Testis (tissue), 2 donors: ENCODE measurements around the gene ITPKB.

Experiments
- POLR2A ChIP-seq: fragments of 450-650 bp; IDR thresholded peaks from one replicate; pipeline ENCODE4 v1.6.1; 2017; ENCODE audit warnings: antibody characterized with exemption, mild to moderate bottlenecking, moderate library complexity
- TF ChIP-seq, protein P1 (sequence below), 3 experiments: fragments of 450-650 bp in 2 of 3; fragments of 200-600 bp in 1 of 3; sonication (generic) in 1 of 3; IDR thresholded peaks; one replicate each; pipeline ENCODE4 v1.5.1; 2016 to 2019; ENCODE audit warnings: antibody characterized with exemption in 3 of 3, mild to moderate bottlenecking in 2 of 3, moderate library complexity in 1 of 3

DNA sequence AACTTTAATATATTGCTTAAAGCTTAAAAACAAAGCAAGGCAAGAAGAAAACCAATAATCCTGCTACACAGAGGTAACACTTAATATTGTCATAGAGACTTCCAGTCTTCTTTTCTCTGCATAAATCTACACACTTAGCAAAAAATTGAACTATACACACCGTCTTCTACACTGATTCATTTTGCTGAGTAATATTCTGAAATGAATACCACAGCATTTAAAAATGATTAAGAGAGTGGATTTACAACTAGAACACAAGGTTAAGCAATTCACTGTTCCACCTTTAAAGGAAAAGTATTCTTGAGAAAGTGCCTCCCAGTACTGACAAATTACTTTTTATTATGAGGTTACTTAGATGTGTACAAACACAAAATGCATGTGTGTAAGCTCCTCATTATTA is 22.2 kb upstream of the ITPKB start:
- TF ChIP-seq, protein P1, sequence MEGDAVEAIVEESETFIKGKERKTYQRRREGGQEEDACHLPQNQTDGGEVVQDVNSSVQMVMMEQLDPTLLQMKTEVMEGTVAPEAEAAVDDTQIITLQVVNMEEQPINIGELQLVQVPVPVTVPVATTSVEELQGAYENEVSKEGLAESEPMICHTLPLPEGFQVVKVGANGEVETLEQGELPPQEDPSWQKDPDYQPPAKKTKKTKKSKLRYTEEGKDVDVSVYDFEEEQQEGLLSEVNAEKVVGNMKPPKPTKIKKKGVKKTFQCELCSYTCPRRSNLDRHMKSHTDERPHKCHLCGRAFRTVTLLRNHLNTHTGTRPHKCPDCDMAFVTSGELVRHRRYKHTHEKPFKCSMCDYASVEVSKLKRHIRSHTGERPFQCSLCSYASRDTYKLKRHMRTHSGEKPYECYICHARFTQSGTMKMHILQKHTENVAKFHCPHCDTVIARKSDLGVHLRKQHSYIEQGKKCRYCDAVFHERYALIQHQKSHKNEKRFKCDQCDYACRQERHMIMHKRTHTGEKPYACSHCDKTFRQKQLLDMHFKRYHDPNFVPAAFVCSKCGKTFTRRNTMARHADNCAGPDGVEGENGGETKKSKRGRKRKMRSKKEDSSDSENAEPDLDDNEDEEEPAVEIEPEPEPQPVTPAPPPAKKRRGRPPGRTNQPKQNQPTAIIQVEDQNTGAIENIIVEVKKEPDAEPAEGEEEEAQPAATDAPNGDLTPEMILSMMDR (IDR thresholded peaks at IDR 0.05) = no peak
- no peak for TF ChIP-seq POLR2A
